Peyer's patch (tissue), 4 donors: ENCODE measurements around the gene GRAMD4. TPM values are rescaled to one million over a fixed set of nuclear protein-coding genes. Genes with fewer than 3 reads are reported as not detected.

Experiments used
- DNase-seq, 3 donors: peaks; one replicate each; pipeline ENCODE4 v3.0.0-alpha.2; 2017 to 2019
- H3K27ac ChIP-seq, 4 donors: fragments of 200-600 bp; sonication (generic); one replicate each; pipeline ENCODE4 v1.5.1; 2016 to 2019
- H3K27me3 ChIP-seq, 2 donors: fragments of 200-600 bp; sonication (generic); one replicate each; pipeline ENCODE4 v1.5.1; 2019
- H3K36me3 ChIP-seq, 3 donors: fragments of 200-600 bp; sonication (generic); one replicate each; pipeline ENCODE4 v1.5.1; 2016 to 2019
- H3K4me1 ChIP-seq, 4 donors: fragments of 200-600 bp; sonication (generic); one replicate each; pipeline ENCODE4 v1.5.1; 2016 to 2019
- H3K4me3 ChIP-seq, 4 donors: fragments of 200-600 bp; sonication (generic); 1 replicate in 3 of 4; 2 replicates in 1 of 4; pipeline ENCODE4 v1.5.1; 2016 to 2019; ENCODE audit warnings: mild to moderate bottlenecking in 1 of 4
- H3K9me3 ChIP-seq, 4 donors: fragments of 200-600 bp; sonication (generic); one replicate each; pipeline ENCODE4 v1.5.1; 2016 to 2019; ENCODE audit warnings: mild to moderate bottlenecking in 1 of 4
- CTCF ChIP-seq, 6 experiments: fragments of 450-650 bp in 4 of 6; fragments of 200-600 bp in 2 of 6; sonication (generic) in 1 of 6; IDR thresholded peaks; one replicate each; pipeline ENCODE4 v1.5.1; 2017 to 2019; ENCODE audit warnings: antibody characterized with exemption in 6 of 6, mild to moderate bottlenecking in 3 of 6, moderate library complexity in 1 of 6
- POLR2A ChIP-seq, 2 donors: fragments of 450-650 bp; IDR thresholded peaks; one replicate each; pipeline ENCODE4 v1.5.1; 2017; ENCODE audit warnings: antibody characterized with exemption in 2 of 2, mild to moderate bottlenecking in 2 of 2, moderate library complexity in 2 of 2
- total RNA-seq, 4 donors: library from RNA; depleted of rRNA; stranded (reverse); fragments of >200 nt; gene quantifications; one replicate each; pipeline ENCODE4 v1.1.0, GENCODE V29; 2016

The GRAMD4 gene
- total RNA-seq, 4 donors from 2014 or later: 98.2 to 428 (median 422) TPM

- H3K4me1 ChIP-seq: peaks cover 0 to 42% (median 0%) of the 10 kb centered on the region in 4 donors
- no peak overlapping the region for H3K4me3 ChIP-seq
- no peak for TF ChIP-seq CTCF (IDR thresholded peaks at IDR 0.05)
- TF ChIP-seq POLR2A (IDR thresholded peaks at IDR 0.05): no peak
- peak overlapping the region in 2 of 4 donors; percentile 81 to 82 for H3K27ac ChIP-seq
- H3K27me3 ChIP-seq: no peaks in the 10 kb centered on the region
- H3K9me3 ChIP-seq: no peaks in the 10 kb centered on the region
- peaks cover 0 to 16% (median 0%) of the 10 kb centered on the region in 3 donors for H3K36me3 ChIP-seq
- DNase-seq: no peak
Measured at GRCh38 chr22:46635756-46636155, 15.6 kb downstream of the GRAMD4 start.

- DNase-seq: no peak
Measured at GRCh38 chr22:46636221-46637002, 16.2 kb downstream of the GRAMD4 start.

GRCh38 chr22:46637711-46638600 is 17.8 kb downstream of the GRAMD4 start:
- TF ChIP-seq CTCF (IDR thresholded peaks at IDR 0.05) (no peak), POLR2A (IDR thresholded peaks at IDR 0.05) (no peak)
- H3K4me1 ChIP-seq: peaks cover 0 to 42% (median 0%) of the 10 kb centered on the region in 4 donors
- no peaks in the 10 kb centered on the region for H3K9me3 ChIP-seq
- peaks cover 0 to 12% (median 0%) of the 10 kb centered on the region in 3 donors for H3K36me3 ChIP-seq
- DNase-seq: no peak
- no peak overlapping the region for H3K4me3 ChIP-seq
- no peaks in the 10 kb centered on the region for H3K27me3 ChIP-seq
- H3K27ac ChIP-seq: peak overlapping the region in 3 of 4 donors; percentile 32 to 72 (median 53)

More at GRCh38 chr22:46636221-46637002, 16.2 kb downstream of the GRAMD4 start:
- TF ChIP-seq POLR2A (IDR thresholded peaks at IDR 0.05) (no peak), CTCF (IDR thresholded peaks at IDR 0.05) (no peak)
- Histone ChIP-seq H3K36me3 (peaks cover 0 to 12% (median 0%) of the 10 kb centered on the region in 3 donors), H3K4me3 (no peak overlapping the region), H3K27me3 (no peaks in the 10 kb centered on the region), H3K4me1 (peaks cover 0 to 42% (median 0%) of the 10 kb centered on the region in 4 donors), H3K9me3 (no peaks in the 10 kb centered on the region), H3K27ac (peak overlapping the region in 2 of 4 donors; percentile 81 to 82)

- Histone ChIP-seq H3K27me3 (no peaks in the 10 kb centered on the region), H3K9me3 (no peaks in the 10 kb centered on the region), H3K4me3 (no peak overlapping the region), H3K27ac (peak overlapping the region in 3 of 4 donors; percentile 32 to 72 (median 53)), H3K36me3 (peaks cover 0 to 12% (median 0%) of the 10 kb centered on the region in 3 donors), H3K4me1 (peaks cover 0 to 38% (median 0%) of the 10 kb centered on the region in 4 donors)
- peak in 2 of 3 donors; percentile 64 to 73 for DNase-seq
- no peak for TF ChIP-seq CTCF (IDR thresholded peaks at IDR 0.05)
- no peak for TF ChIP-seq POLR2A (IDR thresholded peaks at IDR 0.05)
Measured at GRCh38 chr22:46638601-46639431, 18.6 kb downstream of the GRAMD4 start.

- TF ChIP-seq POLR2A (IDR thresholded peaks at IDR 0.05) (no peak), CTCF (IDR thresholded peaks at IDR 0.05) (no peak)
- Histone ChIP-seq H3K27ac (peak overlapping the region in 1 of 4 donors; percentile 30), H3K4me3 (no peak overlapping the region), H3K27me3 (no peaks in the 10 kb centered on the region), H3K36me3 (peaks cover 0 to 12% (median 0%) of the 10 kb centered on the region in 3 donors), H3K9me3 (no peaks in the 10 kb centered on the region), H3K4me1 (peaks cover 0 to 27% (median 0%) of the 10 kb centered on the region in 4 donors)
- no peak for DNase-seq
Measured at GRCh38 chr22:46639843-46640242, 19.7 kb downstream of the GRAMD4 start.
